HUES64 (cell line): Measurements from ENCODE around the gene CIC.
A peak's percentile ranks its signal among the peaks of the same experiment; 100 is the strongest.

Experiments
- H3K27ac ChIP-seq: 2 replicates; pipeline ENCODE4 v1.7.0; 2013; ENCODE audit warnings: low read depth, low read length, inconsistent platforms
- H3K27me3 ChIP-seq: 2 replicates; pipeline ENCODE4 v1.6.1; 2013; ENCODE audit warnings: mild to moderate bottlenecking, low read length; ENCODE audit not compliant: insufficient read depth
- H3K36me3 ChIP-seq: 2 replicates; pipeline ENCODE4 v1.6.1; 2013; ENCODE audit warnings: mild to moderate bottlenecking, low read length; ENCODE audit not compliant: insufficient read depth
- H3K4me1 ChIP-seq: 2 replicates; pipeline ENCODE4 v1.6.1; 2013; ENCODE audit warnings: mild to moderate bottlenecking, low read length, moderate library complexity; ENCODE audit not compliant: insufficient read depth
- H3K4me3 ChIP-seq: 2 replicates; pipeline ENCODE4 v1.5.1; 2013; ENCODE audit warnings: mild to moderate bottlenecking, low read length, moderate library complexity
- H3K9ac ChIP-seq: 2 replicates; pipeline ENCODE4 v1.6.1; 2013; ENCODE audit warnings: mild to moderate bottlenecking, low read depth, low read length
- H3K9me3 ChIP-seq: 2 replicates; pipeline ENCODE4 v1.6.1; 2013; ENCODE audit warnings: low read depth, low read length; ENCODE audit not compliant: insufficient read depth
- WGBS: fragments of 150-250, 120-280 bp; methylation state at CpG from one replicate; pipeline ENCODE4 v1.1.7; 2013; ENCODE audit warnings: missing lambda C conversion rate; 5-methylcytosine and 5-hydroxymethylcytosine counted together

Gene CIC

DNA sequence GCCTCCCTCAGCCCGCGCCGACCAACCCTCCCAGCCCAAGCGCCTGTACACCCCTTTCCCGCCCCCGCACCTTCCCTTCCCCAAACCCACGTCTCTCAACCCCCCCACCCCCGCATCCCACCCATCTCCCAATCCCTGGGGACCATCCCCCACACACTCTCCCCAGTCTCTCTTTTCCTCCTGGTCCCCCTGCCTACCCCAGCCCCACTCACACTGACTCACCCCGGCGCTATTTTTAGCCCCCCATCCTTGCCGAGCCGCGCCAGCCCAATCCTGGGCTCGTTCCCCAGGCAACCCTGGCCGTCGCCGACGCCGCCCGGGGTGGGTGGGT, 11.7 kb downstream of the CIC start:
- no peaks in the 10 kb centered on the region for H3K9me3 ChIP-seq
- H3K36me3 ChIP-seq, result no peaks in the 10 kb centered on the region
- peak overlapping the region; percentile 77 for H3K4me3 ChIP-seq
- H3K27me3 ChIP-seq, result no peaks in the 10 kb centered on the region
- peaks cover 33% of the 10 kb centered on the region for H3K4me1 ChIP-seq
- H3K9ac ChIP-seq, result no peak overlapping the region
- WGBS, result 1% methylated on average over 20 of the region's 20 CpGs
- H3K27ac ChIP-seq, result no peak overlapping the region; the same call in 1 of the 2 replicates

DNA sequence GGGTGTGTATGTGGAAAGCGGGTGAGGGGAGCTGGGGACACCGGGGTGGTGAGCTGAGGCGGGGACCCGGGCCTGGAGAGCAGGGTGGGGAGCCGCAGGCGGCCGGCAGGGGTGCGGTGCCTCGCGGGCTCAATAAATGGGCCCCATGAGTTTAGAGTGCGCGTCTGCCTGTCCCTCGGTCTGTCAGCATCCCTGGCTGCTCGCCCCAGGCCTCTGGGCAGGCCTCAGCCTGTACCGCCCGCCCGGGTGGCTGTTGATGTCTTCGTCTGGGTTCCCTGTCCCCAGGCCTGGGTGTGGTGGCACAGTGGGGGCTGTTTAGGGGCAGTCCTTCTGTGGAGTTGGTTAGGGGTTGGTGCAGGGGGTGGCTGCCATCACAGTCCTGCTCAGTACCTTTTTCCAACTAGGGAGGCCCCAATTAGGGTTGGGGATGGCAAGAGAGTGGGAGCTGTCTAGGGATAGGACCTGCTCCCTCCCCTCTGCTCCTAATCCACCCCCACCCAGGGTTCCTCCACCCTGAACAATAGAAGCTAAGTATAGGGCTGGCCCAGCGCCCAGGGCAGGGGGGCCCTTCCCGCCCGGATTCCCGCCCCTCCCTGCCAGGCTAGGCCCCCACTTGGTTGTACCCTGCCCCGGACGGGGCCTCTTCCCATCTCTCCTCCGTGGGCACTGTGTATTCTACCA, 12.2 kb downstream of the CIC start:
- Histone ChIP-seq H3K9me3 (no peaks in the 10 kb centered on the region), H3K27me3 (no peaks in the 10 kb centered on the region), H3K36me3 (no peaks in the 10 kb centered on the region), H3K9ac (peak overlapping the region; percentile 42; the same call in 1 of the 2 replicates), H3K4me1 (peaks cover 33% of the 10 kb centered on the region), H3K4me3 (peak overlapping the region; percentile 77), H3K27ac (peak overlapping the region; percentile 72)
- 6% methylated on average over 25 of the region's 25 CpGs for WGBS

DNA sequence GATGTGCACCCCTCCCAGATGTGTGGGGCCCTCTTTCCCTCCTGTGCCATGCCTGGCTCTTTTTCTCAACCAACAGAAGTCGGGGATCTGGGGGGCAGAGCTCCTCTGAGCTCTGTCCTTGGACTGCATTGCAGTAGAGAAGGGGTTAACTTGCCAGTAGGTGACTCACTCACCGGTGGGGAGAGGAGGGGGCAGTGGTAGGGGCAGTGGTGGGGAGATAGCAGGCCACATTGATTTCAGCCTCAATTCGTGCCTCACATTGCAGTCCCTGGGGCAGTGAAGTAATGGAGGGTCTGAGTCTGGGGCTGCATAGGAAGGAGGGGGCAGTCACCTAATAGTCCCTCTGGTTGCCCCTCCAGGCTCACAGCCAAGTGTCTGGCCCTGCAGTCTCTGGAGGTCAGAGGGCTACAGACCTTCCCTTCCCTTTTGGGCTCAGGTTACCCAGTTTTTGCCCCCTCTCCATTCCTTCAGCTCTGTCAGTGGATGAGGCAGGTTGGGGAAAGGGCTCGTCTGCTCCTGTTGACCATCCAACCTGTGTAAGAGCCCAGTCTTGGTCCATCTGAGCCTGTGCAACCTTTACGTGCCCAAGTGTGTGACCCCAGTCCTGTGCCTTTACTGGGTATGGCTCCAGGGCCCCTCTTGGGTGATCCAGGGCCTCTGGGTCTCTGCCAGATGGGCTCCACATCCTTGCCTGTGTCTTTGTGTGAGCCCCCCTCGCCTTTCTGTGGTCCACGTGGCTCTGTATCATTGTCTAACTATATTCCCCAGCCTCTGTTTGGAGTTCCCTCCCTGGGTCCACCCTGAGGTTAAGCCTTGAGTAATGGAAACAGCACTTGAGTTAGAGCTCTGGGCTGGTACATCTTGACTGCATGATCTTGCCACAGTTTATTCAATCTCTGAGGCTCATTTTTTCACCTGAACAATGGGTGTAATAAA, 13.0 kb downstream of the CIC start:
- Histone ChIP-seq H3K9ac (peak overlapping the region; percentile 29; the same call in 1 of the 2 replicates), H3K27ac (peak overlapping the region; percentile 72), H3K4me3 (peak overlapping the region; percentile 77), H3K4me1 (peaks cover 33% of the 10 kb centered on the region), H3K27me3 (no peaks in the 10 kb centered on the region), H3K36me3 (peaks cover 5% of the 10 kb centered on the region), H3K9me3 (no peaks in the 10 kb centered on the region)
- WGBS, result 24% methylated on average over 7 of the region's 7 CpGs

DNA sequence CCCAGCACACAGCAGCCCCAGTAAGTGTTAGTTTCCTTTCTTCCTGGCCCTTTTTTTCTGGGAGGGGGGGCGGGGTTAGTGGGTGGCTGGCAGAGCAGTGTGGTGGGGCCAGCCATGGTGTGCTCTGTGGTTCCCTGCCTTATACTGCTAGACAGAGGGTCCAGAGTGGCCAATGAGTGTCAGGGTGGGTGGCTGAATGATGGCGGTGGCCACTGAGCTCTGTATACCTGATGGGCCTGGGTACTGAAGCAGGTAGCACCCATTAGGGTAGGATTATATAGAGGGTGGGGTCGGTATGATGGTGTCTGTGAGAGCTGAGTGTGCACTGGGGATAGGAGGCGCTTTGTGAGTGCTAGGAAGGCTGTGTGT, 13.8 kb downstream of the CIC start:
- no peaks in the 10 kb centered on the region for H3K9me3 ChIP-seq
- H3K36me3 ChIP-seq, result peaks cover 12% of the 10 kb centered on the region
- no peak overlapping the region for H3K27ac ChIP-seq
- H3K27me3 ChIP-seq, result no peaks in the 10 kb centered on the region
- WGBS, result 52% methylated on average over 4 of the region's 4 CpGs
- H3K9ac ChIP-seq, result no peak overlapping the region
- peaks cover 33% of the 10 kb centered on the region for H3K4me1 ChIP-seq
- peak overlapping the region; percentile 18; the same call in 1 of the 2 replicates for H3K4me3 ChIP-seq

DNA sequence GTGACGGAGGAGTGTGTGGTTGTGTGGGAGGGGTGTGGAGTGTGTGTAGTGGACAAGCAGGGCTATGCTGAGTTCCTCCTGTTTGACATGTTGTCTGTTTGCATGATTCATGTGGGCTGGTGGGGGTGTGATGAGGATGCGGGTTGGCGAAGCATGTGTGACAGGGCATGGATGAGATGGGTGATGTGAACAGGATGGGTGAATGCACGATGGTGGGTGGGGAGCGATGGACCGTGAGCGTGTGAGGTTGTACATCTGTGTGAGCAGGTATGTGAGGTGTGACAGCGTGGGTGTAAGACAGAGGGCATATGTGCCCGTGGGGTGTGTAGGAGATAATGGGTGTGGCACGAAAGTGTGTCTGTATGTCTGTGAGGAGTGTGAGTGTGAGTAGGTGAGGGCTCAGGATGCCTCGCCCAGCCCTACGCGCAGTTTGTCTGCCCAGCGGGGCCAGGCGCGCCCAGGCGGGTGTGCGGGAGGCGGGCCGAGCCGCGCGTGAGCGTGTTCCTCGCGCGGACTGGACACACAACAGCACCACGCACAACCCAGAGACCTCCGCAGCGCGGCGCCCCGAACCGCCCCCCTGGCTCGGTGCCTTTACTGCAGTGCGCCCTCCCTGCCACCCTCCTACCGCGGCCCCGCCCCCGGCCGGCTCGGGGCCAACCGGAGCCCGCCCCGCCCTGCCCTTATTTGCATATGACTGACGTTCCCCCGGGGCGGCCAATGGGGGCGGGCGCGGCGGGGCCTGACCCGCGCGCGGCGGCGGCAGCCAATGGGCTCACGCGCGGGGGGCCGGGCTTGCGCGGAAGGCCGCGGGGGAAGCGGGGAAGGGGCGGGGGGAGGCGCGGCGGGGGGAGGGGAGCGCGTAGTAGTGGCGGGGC, 14.4 kb downstream of the CIC start:
- H3K9ac ChIP-seq, result peak overlapping the region; percentile 80; the same call in 1 of the 2 replicates
- H3K27me3 ChIP-seq, result no peaks in the 10 kb centered on the region
- H3K36me3 ChIP-seq, result peaks cover 18% of the 10 kb centered on the region
- H3K9me3 ChIP-seq, result no peaks in the 10 kb centered on the region
- peak overlapping the region; percentile 59 for H3K4me3 ChIP-seq
- H3K27ac ChIP-seq, result peak overlapping the region; percentile 89; the same call in 1 of the 2 replicates
- WGBS, result 8% methylated on average over 52 of the region's 74 CpGs
- H3K4me1 ChIP-seq, result peaks cover 33% of the 10 kb centered on the region

DNA sequence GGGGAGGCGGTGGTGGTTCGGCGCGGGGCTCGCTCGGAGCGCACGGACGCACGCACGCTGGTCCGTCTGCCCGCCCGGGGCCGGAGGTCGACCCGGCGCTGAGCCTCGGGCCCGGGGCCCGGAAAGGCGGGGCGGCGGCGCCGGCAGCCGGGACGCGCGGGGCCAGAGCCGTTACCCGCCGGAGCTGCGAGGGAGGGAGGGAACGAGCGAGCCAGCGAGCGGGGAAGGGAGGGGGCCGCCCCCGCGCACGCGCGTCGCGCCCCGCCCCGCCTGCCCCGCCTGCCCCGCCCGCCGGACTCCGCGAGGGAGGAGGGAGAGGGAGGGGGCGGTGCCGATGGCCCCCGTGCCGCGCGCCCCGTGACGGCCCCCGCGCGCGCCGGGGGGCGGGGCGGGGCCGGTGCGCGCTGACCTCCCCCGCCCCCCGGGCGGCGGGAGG, 15.0 kb downstream of the CIC start:
- peak overlapping the region; percentile 80 for H3K9ac ChIP-seq
- peak overlapping the region; percentile 89; the same call in 1 of the 2 replicates for H3K27ac ChIP-seq
- no peaks in the 10 kb centered on the region for H3K27me3 ChIP-seq
- peaks cover 33% of the 10 kb centered on the region for H3K4me1 ChIP-seq
- under 1% methylated on average over 71 of the region's 76 CpGs for WGBS
- H3K36me3 ChIP-seq, result peaks cover 25% of the 10 kb centered on the region
- H3K9me3 ChIP-seq, result no peaks in the 10 kb centered on the region
- peak overlapping the region; percentile 59 for H3K4me3 ChIP-seq

DNA sequence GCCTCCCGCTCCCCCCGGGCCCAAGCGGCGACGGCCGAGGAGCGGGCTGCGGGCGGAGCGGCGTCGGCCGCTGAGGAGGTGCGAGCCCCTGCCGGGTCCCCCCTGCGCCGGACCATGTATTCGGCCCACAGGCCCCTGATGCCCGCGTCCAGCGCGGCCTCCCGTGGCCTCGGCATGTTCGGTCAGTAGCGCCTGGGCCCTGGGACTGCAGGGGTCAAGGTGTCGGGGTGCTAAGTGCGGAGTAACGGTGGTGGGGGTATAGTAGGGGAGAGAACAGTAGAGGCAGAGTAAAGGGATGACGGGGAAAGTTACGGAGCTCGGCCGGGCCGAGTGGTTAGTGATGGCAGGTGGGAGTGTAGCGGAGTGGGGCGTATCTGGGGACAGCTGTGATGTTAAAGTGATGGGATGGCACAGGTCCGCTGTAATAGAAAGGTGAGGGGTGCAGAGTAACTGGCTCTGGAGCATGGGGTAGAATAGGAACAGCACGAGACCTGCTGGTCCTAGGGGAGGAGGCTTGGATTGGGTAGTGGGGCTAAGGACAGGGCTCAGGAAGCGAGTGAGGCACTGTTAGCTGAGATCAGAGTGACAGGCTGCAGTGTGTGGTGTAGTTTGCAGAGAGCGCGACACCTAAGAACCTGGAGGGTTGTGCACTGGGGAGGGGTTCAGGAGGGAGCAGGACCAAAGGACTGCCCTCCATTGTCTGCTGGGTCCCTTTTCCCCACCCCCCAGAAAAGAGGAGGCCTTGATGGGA, 15.7 kb downstream of the CIC start:
- Histone ChIP-seq H3K9me3 (no peaks in the 10 kb centered on the region), H3K4me3 (peak overlapping the region; percentile 84), H3K36me3 (peaks cover 32% of the 10 kb centered on the region), H3K27ac (no peak overlapping the region), H3K9ac (peak overlapping the region; percentile 60; the same call in 1 of the 2 replicates), H3K27me3 (no peaks in the 10 kb centered on the region), H3K4me1 (peaks cover 27% of the 10 kb centered on the region)
- whole genome bisulfite sequencing, result 5% methylated on average over 41 of the region's 41 CpGs

DNA sequence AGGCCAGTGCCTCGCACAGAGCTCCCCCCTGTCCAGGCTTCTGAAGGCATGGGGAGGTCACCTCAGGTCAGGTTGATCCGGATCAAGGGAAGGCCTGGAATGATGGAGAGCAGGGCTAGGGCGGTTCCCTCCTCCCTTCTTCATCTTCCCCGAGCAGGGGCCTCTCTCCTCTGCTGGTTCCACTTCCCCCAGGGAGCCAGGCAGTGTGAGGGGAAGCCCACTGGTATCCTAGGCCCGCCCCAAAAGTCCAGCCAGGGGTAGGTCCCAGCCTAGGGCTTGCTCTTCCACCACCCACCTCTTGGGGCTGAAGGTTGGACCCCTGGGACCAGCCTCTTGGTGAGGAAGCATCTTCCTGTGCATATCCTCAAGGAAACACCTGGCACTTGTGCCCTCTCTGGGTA, 16.5 kb downstream of the CIC start:
- WGBS, result 66% methylated on average over 5 of the region's 5 CpGs
- no peaks in the 10 kb centered on the region for H3K9me3 ChIP-seq
- H3K4me1 ChIP-seq, result peaks cover 27% of the 10 kb centered on the region
- H3K36me3 ChIP-seq, result peaks cover 39% of the 10 kb centered on the region
- no peaks in the 10 kb centered on the region for H3K27me3 ChIP-seq
- no peak overlapping the region for H3K9ac ChIP-seq
- H3K4me3 ChIP-seq, result peak overlapping the region; percentile 84
- H3K27ac ChIP-seq, result no peak overlapping the region

DNA sequence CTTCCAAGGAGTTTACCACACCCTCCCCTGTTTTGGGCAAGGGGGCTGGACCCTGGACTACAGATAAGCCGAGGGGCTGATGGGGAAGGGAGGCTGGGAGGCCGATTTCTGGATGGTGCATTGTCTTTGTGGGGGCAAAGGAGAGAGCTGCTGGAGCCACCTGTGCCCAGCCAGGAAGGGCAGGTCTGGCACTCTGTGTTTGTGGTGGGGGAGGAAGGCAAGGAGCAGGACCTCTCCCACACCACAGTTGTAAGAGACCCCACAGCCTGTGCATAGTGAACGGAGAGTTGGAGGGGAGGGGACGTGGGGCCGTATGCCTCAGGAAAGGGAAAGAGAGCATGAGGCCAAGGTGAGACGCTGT, 16.9 kb downstream of the CIC start:
- H3K9me3 ChIP-seq, result no peaks in the 10 kb centered on the region
- H3K4me1 ChIP-seq, result peaks cover 27% of the 10 kb centered on the region
- peaks cover 44% of the 10 kb centered on the region for H3K36me3 ChIP-seq

DNA sequence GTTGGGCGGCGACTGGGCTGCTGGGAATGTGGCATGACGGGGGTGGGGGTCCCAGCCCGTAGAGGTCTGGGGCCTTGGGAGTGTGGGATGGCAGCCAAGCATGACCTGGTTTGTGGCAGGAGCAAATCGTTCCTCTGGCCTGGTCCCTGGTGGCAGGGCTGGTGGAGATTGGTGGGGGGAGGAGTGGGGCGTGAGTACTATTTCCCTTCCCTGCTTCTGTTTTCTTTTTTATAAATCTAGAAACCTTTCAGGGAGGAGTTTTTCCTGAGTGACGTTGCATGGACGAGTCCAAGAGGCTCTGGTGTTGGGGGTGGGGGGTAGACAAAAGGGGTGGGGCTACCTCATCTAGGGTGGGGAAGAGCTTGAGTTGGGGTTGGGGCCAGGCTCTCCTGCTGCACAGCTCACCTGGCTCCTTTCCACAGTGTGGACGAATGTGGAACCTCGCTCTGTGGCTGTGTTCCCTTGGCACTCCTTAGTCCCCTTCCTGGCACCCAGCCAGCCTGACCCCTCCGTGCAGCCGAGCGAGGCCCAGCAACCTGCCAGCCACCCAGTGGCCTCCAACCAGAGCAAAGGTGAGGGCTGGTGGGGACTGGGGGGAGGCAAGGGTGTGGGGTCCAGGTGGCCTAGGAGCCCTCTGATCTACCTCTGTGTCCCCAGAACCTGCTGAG, 17.4 kb downstream of the CIC start:
- WGBS, result 91% methylated on average over 12 of the region's 13 CpGs
- H3K27me3 ChIP-seq, result no peaks in the 10 kb centered on the region
- no peak overlapping the region for H3K9ac ChIP-seq
- peaks cover 24% of the 10 kb centered on the region for H3K4me1 ChIP-seq
- H3K4me3 ChIP-seq, result no peak overlapping the region
- peaks cover 49% of the 10 kb centered on the region for H3K36me3 ChIP-seq
- no peak overlapping the region for H3K27ac ChIP-seq
- no peaks in the 10 kb centered on the region for H3K9me3 ChIP-seq

More for the DNA sequence above, 16.9 kb downstream of the CIC start:
- no peak overlapping the region for H3K9ac ChIP-seq
- H3K27ac ChIP-seq, result no peak overlapping the region
- H3K4me3 ChIP-seq, result no peak overlapping the region
- no peaks in the 10 kb centered on the region for H3K27me3 ChIP-seq
- 89% methylated on average over 6 of the region's 6 CpGs for WGBS
